Thyroid gland (tissue), 4 donors: ENCODE data around the gene HEBP1. TPM values are rescaled to one million over a fixed set of nuclear protein-coding genes. Genes with fewer than 3 reads are reported as not detected.

Experiments used
- DNase-seq, 2 donors: peaks; one replicate each; pipeline ENCODE4 v3.0.0-alpha.2; 2019
- H3K27ac ChIP-seq, 3 donors: fragments of 200-600 bp; sonication (generic); 1 replicate in 2 of 3; 2 replicates in 1 of 3; pipeline ENCODE4 v1.5.1; 2016 to 2019; ENCODE audit warnings: mild to moderate bottlenecking in 1 of 3, moderate library complexity in 1 of 3
- H3K27me3 ChIP-seq: fragments of 200-600 bp; sonication (generic); one replicate; pipeline ENCODE4 v1.5.1; 2019
- H3K36me3 ChIP-seq, 2 donors: fragments of 200-600 bp; sonication (generic); one replicate each; pipeline ENCODE4 v1.5.1; 2016 to 2019
- H3K4me1 ChIP-seq, 2 donors: fragments of 200-600 bp; sonication (generic); one replicate each; pipeline ENCODE4 v1.5.1; 2017 to 2019
- H3K4me3 ChIP-seq, 3 donors: fragments of 200-600 bp; sonication (generic); replicated peaks in 1 of 3; 1 replicate in 2 of 3; 2 replicates in 1 of 3; pipeline ENCODE4 v1.5.1; 2016; ENCODE audit warnings: mild to moderate bottlenecking in 1 of 3
- H3K9me3 ChIP-seq: fragments of 200-600 bp; sonication (generic); one replicate; pipeline ENCODE4 v1.5.1; 2017
- CTCF ChIP-seq, 6 experiments: fragments of 200-600 bp in 3 of 6; fragments of 450-650 bp in 3 of 6; sonication (generic) in 3 of 6; IDR thresholded peaks; one replicate each; pipeline ENCODE4 v1.5.1; 2016 to 2019; ENCODE audit warnings: antibody characterized with exemption in 6 of 6, mild to moderate bottlenecking in 2 of 6, inconsistent platforms in 1 of 6, moderate library complexity in 1 of 6
- POLR2A ChIP-seq, 2 donors: fragments of 450-650 bp; IDR thresholded peaks; one replicate each; pipeline ENCODE4 v1.6.1; 2017; ENCODE audit warnings: antibody characterized with exemption in 2 of 2, mild to moderate bottlenecking in 2 of 2, moderate library complexity in 1 of 2
- WGBS, 2 donors: methylation state at CpG; one replicate each; pipeline ENCODE4 v1.1.5; 2017; 5-methylcytosine and 5-hydroxymethylcytosine counted together
- intact Hi-C: fragments of 100-400 bp; cut with DNase I; formaldehyde crosslinking; loops from one replicate; pipeline ENCODE4 v1.15.1; 2023
- total RNA-seq, 4 donors: library from RNA; depleted of rRNA; stranded (reverse); fragments of >200 nt; gene quantifications; one replicate each; pipeline ENCODE4 v1.2.3, GENCODE V29; 2016

HEBP1 gene
- total RNA-seq, 4 donors from 2014 or later, result 80.4 to 125 (median 91.3) TPM

- Histone ChIP-seq H3K4me3 (no peak overlapping the region), H3K9me3 (no peaks in the 10 kb centered on the region), H3K4me1 (peaks cover 51 to 63% of the 10 kb centered on the region in 2 donors), H3K27ac (peak overlapping the region in 2 of 3 donors; percentile 25 to 86), H3K36me3 (no peaks in the 10 kb centered on the region), H3K27me3 (no peaks in the 10 kb centered on the region)
- no peak for DNase-seq
- intact Hi-C loops, result no loop called here
- TF ChIP-seq CTCF (IDR thresholded peaks at IDR 0.05) (no peak), POLR2A (IDR thresholded peaks at IDR 0.05) (no peak)
- WGBS, 2 donors, result 35 to 53% methylated on average over 2 of the region's 2 CpGs
These were observed 2.3 kb downstream of the HEBP1 start for GRCh38 chr12:12997734-12998133.

GRCh38 chr12:12997156-12997555 lies 2.9 kb downstream of the HEBP1 start:
- H3K36me3 ChIP-seq, result no peaks in the 10 kb centered on the region
- TF ChIP-seq POLR2A (IDR thresholded peaks at IDR 0.05), result no peak
- no peak for TF ChIP-seq CTCF (IDR thresholded peaks at IDR 0.05)
- no peaks in the 10 kb centered on the region for H3K9me3 ChIP-seq
- 56 to 59% methylated on average over 3 of the region's 3 CpGs for WGBS, 2 donors
- H3K4me1 ChIP-seq, result peaks cover 47 to 64% of the 10 kb centered on the region in 2 donors
- H3K27ac ChIP-seq, result peak overlapping the region in 2 of 3 donors; percentile 25 to 86
- no peaks in the 10 kb centered on the region for H3K27me3 ChIP-seq
- DNase-seq, result no peak
- intact Hi-C loops, result no loop called here
- H3K4me3 ChIP-seq, result no peak overlapping the region

GRCh38 chr12:12996209-12996608 lies 3.9 kb downstream of the HEBP1 start:
- Histone ChIP-seq H3K36me3 (no peaks in the 10 kb centered on the region), H3K9me3 (no peaks in the 10 kb centered on the region), H3K27ac (peak overlapping the region in 2 of 3 donors; percentile 25 to 83), H3K4me3 (no peak overlapping the region), H3K27me3 (no peaks in the 10 kb centered on the region), H3K4me1 (peaks cover 49 to 66% of the 10 kb centered on the region in 2 donors)
- DNase-seq, result no peak
- 64 to 75% methylated on average over 2 to 3 of the region's 3 CpGs for WGBS, 2 donors
- intact Hi-C loops, result no loop called here
- TF ChIP-seq CTCF (IDR thresholded peaks at IDR 0.05) (no peak), POLR2A (IDR thresholded peaks at IDR 0.05) (no peak)

- no peak for DNase-seq
- no peaks in the 10 kb centered on the region for H3K9me3 ChIP-seq
- H3K27me3 ChIP-seq, result no peaks in the 10 kb centered on the region
- H3K36me3 ChIP-seq, result no peaks in the 10 kb centered on the region
- 94 to 97% methylated on average over 3 of the region's 3 CpGs for WGBS, 2 donors
- H3K27ac ChIP-seq, result peak overlapping the region; percentile 83 to 96 (median 90)
- no peak overlapping the region for H3K4me3 ChIP-seq
- peaks cover 53 to 77% of the 10 kb centered on the region in 2 donors for H3K4me1 ChIP-seq
- intact Hi-C loops, result no loop called here
- no peak for TF ChIP-seq POLR2A (IDR thresholded peaks at IDR 0.05)
- TF ChIP-seq CTCF (IDR thresholded peaks at IDR 0.05), result no peak
These were observed 5.0 kb downstream of the HEBP1 start for GRCh38 chr12:12995088-12995487.

- Histone ChIP-seq H3K27ac (peak overlapping the region; percentile 83 to 96 (median 90)), H3K36me3 (peaks cover 4 to 10% of the 10 kb centered on the region in 2 donors), H3K9me3 (no peaks in the 10 kb centered on the region), H3K27me3 (no peaks in the 10 kb centered on the region), H3K4me3 (no peak overlapping the region), H3K4me1 (peaks cover 49 to 80% of the 10 kb centered on the region in 2 donors)
- DNase-seq, result no peak
- 96 to 98% methylated on average over 4 of the region's 4 CpGs for WGBS, 2 donors
- intact Hi-C loops, result no loop called here
- TF ChIP-seq POLR2A (IDR thresholded peaks at IDR 0.05) (no peak), CTCF (IDR thresholded peaks at IDR 0.05) (no peak)
These were observed 6.7 kb downstream of the HEBP1 start for GRCh38 chr12:12993367-12993766.
